Mesendoderm (in vitro differentiated cells): ENCODE measurements around the gene DOK5.
A peak's percentile ranks its signal among the peaks of the same experiment; 100 is the strongest.

Experiments used
- DNase-seq: peaks from one replicate; pipeline ENCODE4 v3.0.0; 2013
- H2AK5ac ChIP-seq: 2 replicates; pipeline ENCODE4 v1.6.1; 2013; ENCODE audit warnings: low read length, inconsistent platforms
- H2BK120ac ChIP-seq: 2 replicates; pipeline ENCODE4 v1.6.1; 2013; ENCODE audit warnings: low read depth, mild to moderate bottlenecking, low read length, moderate library complexity, mixed read lengths
- H2BK15ac ChIP-seq: replicated peaks from 2 replicates; pipeline ENCODE4 v1.6.1; 2013; ENCODE audit warnings: low read depth, mild to moderate bottlenecking, moderate library complexity
- H2BK5ac ChIP-seq: 2 replicates; pipeline ENCODE4 v1.6.1; 2013; ENCODE audit warnings: low read length, inconsistent platforms
- H3K18ac ChIP-seq: 2 replicates; pipeline ENCODE4 v1.6.1; 2013; ENCODE audit warnings: mild to moderate bottlenecking, low read length, mixed read lengths
- H3K23ac ChIP-seq: one replicate; pipeline ENCODE4 v1.6.1; 2013; ENCODE audit warnings: low read length
- H3K27ac ChIP-seq: 2 replicates; pipeline ENCODE4 v1.5.1; 2013; ENCODE audit warnings: low read depth, mild to moderate bottlenecking, inconsistent platforms, low read length, moderate library complexity
- H3K27me3 ChIP-seq: 2 replicates; pipeline ENCODE4 v1.6.1; 2013; ENCODE audit warnings: low read length, control low read depth, mild to moderate bottlenecking, inconsistent platforms; ENCODE audit not compliant: insufficient read depth, poor library complexity
- H3K36me3 ChIP-seq: 2 replicates; pipeline ENCODE4 v1.6.1; 2013; ENCODE audit warnings: low read length, inconsistent platforms; ENCODE audit not compliant: control insufficient read depth, insufficient read depth
- H3K4ac ChIP-seq: one replicate; pipeline ENCODE4 v1.6.1; 2013; ENCODE audit warnings: low read depth, mild to moderate bottlenecking, low read length, moderate library complexity
- H3K4me1 ChIP-seq: 2 replicates; pipeline ENCODE4 v1.6.1; 2013; ENCODE audit warnings: low read depth, low read length, inconsistent platforms; ENCODE audit not compliant: control insufficient read depth
- H3K4me2 ChIP-seq: 2 replicates; pipeline ENCODE4 v1.6.1; 2013; ENCODE audit warnings: low read length
- H3K4me3 ChIP-seq: 2 replicates; pipeline ENCODE4 v1.5.1; 2013; ENCODE audit warnings: mild to moderate bottlenecking, low read length
- H3K56ac ChIP-seq: one replicate; pipeline ENCODE4 v1.6.1; 2013; ENCODE audit warnings: low read length
- H3K79me1 ChIP-seq: 2 replicates; pipeline ENCODE4 v1.6.1; 2013; ENCODE audit warnings: low read length, inconsistent platforms
- H3K79me2 ChIP-seq: 2 replicates; pipeline ENCODE4 v1.6.1; 2013; ENCODE audit warnings: mild to moderate bottlenecking, low read length; ENCODE audit not compliant: control insufficient read depth, insufficient read depth
- H3K9ac ChIP-seq: 2 replicates; pipeline ENCODE4 v1.6.1; 2013; ENCODE audit warnings: low read length, inconsistent platforms
- H4K5ac ChIP-seq: one replicate; pipeline ENCODE4 v1.6.1; 2013; ENCODE audit warnings: low read length
- H4K8ac ChIP-seq: one replicate; pipeline ENCODE4 v1.6.1; 2013; ENCODE audit warnings: low read depth, mild to moderate bottlenecking, control low read depth, low read length, moderate library complexity
- WGBS: extraction: QIAGEN DNeasy Blood & Tissue Kit; methylation state at CpG from one replicate; pipeline ENCODE4 v1.1.7; 2013; ENCODE audit warnings: low lambda C conversion rate, missing lambda C conversion rate; ENCODE audit not compliant: insufficient coverage; ENCODE audit errors: extremely low coverage; 5-methylcytosine and 5-hydroxymethylcytosine counted together

DOK5 gene

GRCh38 chr20:54661880-54662465 lies 186.6 kb downstream of the DOK5 start:
- Histone ChIP-seq H3K18ac (no peak overlapping the region), H3K4ac (no peak overlapping the region), H3K27ac (no peak overlapping the region), H3K79me1 (no peaks in the 10 kb centered on the region), H3K4me2 (no peak overlapping the region), H3K27me3 (no peaks in the 10 kb centered on the region), H2BK5ac (no peak overlapping the region), H3K79me2 (no peaks in the 10 kb centered on the region), H3K36me3 (no peaks in the 10 kb centered on the region), H2AK5ac (no peak overlapping the region), H3K9ac (no peak overlapping the region), H4K5ac (peak overlapping the region; percentile 52), H3K56ac (no peak overlapping the region), H3K23ac (no peak overlapping the region), H2BK15ac (no peak overlapping the region), H3K4me3 (no peak overlapping the region), H2BK120ac (no peak overlapping the region), H3K4me1 (peaks cover 6% of the 10 kb centered on the region), H4K8ac (no peak overlapping the region)
- no CpG with 5 or more reads among the region's 8 CpGs for WGBS
- peak; percentile 41 for DNase-seq

GRCh38 chr20:54665812-54666211 lies 190.4 kb downstream of the DOK5 start:
- Histone ChIP-seq H3K27me3 (no peaks in the 10 kb centered on the region), H4K5ac (no peak overlapping the region), H2AK5ac (no peak overlapping the region), H3K36me3 (no peaks in the 10 kb centered on the region), H3K18ac (no peak overlapping the region), H3K4ac (no peak overlapping the region), H3K23ac (no peak overlapping the region), H3K4me1 (peaks cover 6% of the 10 kb centered on the region), H4K8ac (no peak overlapping the region), H3K27ac (no peak overlapping the region), H3K79me1 (no peaks in the 10 kb centered on the region), H3K9ac (no peak overlapping the region), H2BK120ac (no peak overlapping the region), H3K56ac (no peak overlapping the region), H3K79me2 (no peaks in the 10 kb centered on the region), H2BK5ac (no peak overlapping the region), H3K4me2 (no peak overlapping the region), H3K4me3 (no peak overlapping the region), H2BK15ac (no peak overlapping the region)
- no CpG with 5 or more reads among the region's 1 CpG for WGBS
- no peak for DNase-seq

- H3K4me3 ChIP-seq, result no peak overlapping the region
- peak overlapping the region; percentile 47 for H3K56ac ChIP-seq
- H2BK5ac ChIP-seq, result no peak overlapping the region
- no peak overlapping the region for H2AK5ac ChIP-seq
- no peak overlapping the region for H3K18ac ChIP-seq
- H3K9ac ChIP-seq, result no peak overlapping the region
- H3K4ac ChIP-seq, result no peak overlapping the region
- H2BK120ac ChIP-seq, result no peak overlapping the region
- peak; percentile 47 for DNase-seq
- no peaks in the 10 kb centered on the region for H3K79me2 ChIP-seq
- no CpG with 5 or more reads among the region's 12 CpGs for WGBS
- H4K8ac ChIP-seq, result no peak overlapping the region
- no peak overlapping the region for H3K23ac ChIP-seq
- no peaks in the 10 kb centered on the region for H3K36me3 ChIP-seq
- no peak overlapping the region for H3K27ac ChIP-seq
- no peak overlapping the region for H4K5ac ChIP-seq
- no peaks in the 10 kb centered on the region for H3K27me3 ChIP-seq
- no peaks in the 10 kb centered on the region for H3K79me1 ChIP-seq
- no peak overlapping the region for H3K4me2 ChIP-seq
- no peaks in the 10 kb centered on the region for H3K4me1 ChIP-seq
- no peak overlapping the region for H2BK15ac ChIP-seq
These were observed 193.1 kb downstream of the DOK5 start for GRCh38 chr20:54668271-54669039.

GRCh38 chr20:54669040-54669363 lies 193.6 kb downstream of the DOK5 start:
- H3K79me1 ChIP-seq, result no peaks in the 10 kb centered on the region
- no peaks in the 10 kb centered on the region for H3K4me1 ChIP-seq
- H2BK120ac ChIP-seq, result no peak overlapping the region
- no peaks in the 10 kb centered on the region for H3K27me3 ChIP-seq
- H3K18ac ChIP-seq, result no peak overlapping the region
- H3K27ac ChIP-seq, result no peak overlapping the region
- no peak overlapping the region for H2BK15ac ChIP-seq
- no peak overlapping the region for H3K23ac ChIP-seq
- no peak overlapping the region for H4K5ac ChIP-seq
- no peak overlapping the region for H3K4me2 ChIP-seq
- no peak overlapping the region for H3K56ac ChIP-seq
- no peak overlapping the region for H2BK5ac ChIP-seq
- no peak overlapping the region for H4K8ac ChIP-seq
- H2AK5ac ChIP-seq, result no peak overlapping the region
- WGBS, result no CpG with 5 or more reads among the region's 4 CpGs
- no peak overlapping the region for H3K9ac ChIP-seq
- no peak overlapping the region for H3K4ac ChIP-seq
- no peaks in the 10 kb centered on the region for H3K79me2 ChIP-seq
- no peak overlapping the region for H3K4me3 ChIP-seq
- no peak for DNase-seq
- no peaks in the 10 kb centered on the region for H3K36me3 ChIP-seq

GRCh38 chr20:54678253-54678652 lies 202.9 kb downstream of the DOK5 start:
- no peak overlapping the region for H3K4me3 ChIP-seq
- no peaks in the 10 kb centered on the region for H3K79me2 ChIP-seq
- no peaks in the 10 kb centered on the region for H3K4me1 ChIP-seq
- no peak overlapping the region for H4K5ac ChIP-seq
- no peak overlapping the region for H4K8ac ChIP-seq
- no peak overlapping the region for H2BK5ac ChIP-seq
- no CpG with 5 or more reads among the region's 1 CpG for WGBS
- H3K23ac ChIP-seq, result no peak overlapping the region
- H3K4me2 ChIP-seq, result no peak overlapping the region
- no peaks in the 10 kb centered on the region for H3K27me3 ChIP-seq
- no peak overlapping the region for H3K27ac ChIP-seq
- H2BK120ac ChIP-seq, result no peak overlapping the region
- H3K9ac ChIP-seq, result no peak overlapping the region
- H3K18ac ChIP-seq, result no peak overlapping the region
- no peaks in the 10 kb centered on the region for H3K36me3 ChIP-seq
- no peak overlapping the region for H2AK5ac ChIP-seq
- no peak overlapping the region for H2BK15ac ChIP-seq
- DNase-seq, result no peak
- H3K79me1 ChIP-seq, result no peaks in the 10 kb centered on the region
- H3K56ac ChIP-seq, result no peak overlapping the region
- no peak overlapping the region for H3K4ac ChIP-seq

GRCh38 chr20:54680439-54680838 lies 205.0 kb downstream of the DOK5 start:
- Histone ChIP-seq H2BK15ac (no peak overlapping the region), H3K27ac (no peak overlapping the region), H3K4me2 (no peak overlapping the region), H3K18ac (no peak overlapping the region), H3K4me3 (no peak overlapping the region), H2AK5ac (no peak overlapping the region), H3K4me1 (no peaks in the 10 kb centered on the region), H3K79me2 (no peaks in the 10 kb centered on the region), H4K8ac (no peak overlapping the region), H2BK120ac (no peak overlapping the region), H3K4ac (no peak overlapping the region), H3K27me3 (no peaks in the 10 kb centered on the region), H4K5ac (no peak overlapping the region), H2BK5ac (no peak overlapping the region), H3K36me3 (no peaks in the 10 kb centered on the region), H3K79me1 (no peaks in the 10 kb centered on the region), H3K23ac (no peak overlapping the region), H3K56ac (no peak overlapping the region), H3K9ac (no peak overlapping the region)
- DNase-seq, result no peak
- WGBS, result no CpG with 5 or more reads among the region's 5 CpGs
